ENCODE data around the gene DACT2.
"Not testable (repeated sequence)": the region's sequence is repeated elsewhere in the genome, so short reads cannot be mapped to it uniquely, and the experiment has no call there.

DACT2 gene

DNA sequence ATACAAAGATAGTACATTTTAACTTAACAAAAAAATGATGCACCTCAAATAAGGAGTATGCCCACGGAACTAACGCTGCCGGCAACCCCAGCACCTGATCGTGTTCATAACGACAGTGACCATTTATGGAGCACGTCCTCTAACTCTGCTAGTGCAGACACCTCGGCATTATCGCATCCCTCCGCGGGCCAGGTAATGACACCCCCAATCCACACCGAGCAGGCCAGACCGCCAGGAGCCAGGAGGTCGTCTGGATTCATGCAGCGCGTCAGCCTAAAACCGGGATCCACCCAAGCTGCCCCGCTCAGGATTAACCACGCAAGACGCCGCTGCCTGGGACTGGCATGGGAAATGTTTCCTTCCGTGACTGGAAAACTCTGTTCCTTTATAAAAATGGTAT is 34.1 kb downstream of the DACT2 start:
- no peak for DNase-seq (ENCODE audit: extremely low spot score)
- ChIA-PET CTCF (no interaction called here), POLR2A (no interaction called here)
- TF ChIP-seq, protein P1, sequence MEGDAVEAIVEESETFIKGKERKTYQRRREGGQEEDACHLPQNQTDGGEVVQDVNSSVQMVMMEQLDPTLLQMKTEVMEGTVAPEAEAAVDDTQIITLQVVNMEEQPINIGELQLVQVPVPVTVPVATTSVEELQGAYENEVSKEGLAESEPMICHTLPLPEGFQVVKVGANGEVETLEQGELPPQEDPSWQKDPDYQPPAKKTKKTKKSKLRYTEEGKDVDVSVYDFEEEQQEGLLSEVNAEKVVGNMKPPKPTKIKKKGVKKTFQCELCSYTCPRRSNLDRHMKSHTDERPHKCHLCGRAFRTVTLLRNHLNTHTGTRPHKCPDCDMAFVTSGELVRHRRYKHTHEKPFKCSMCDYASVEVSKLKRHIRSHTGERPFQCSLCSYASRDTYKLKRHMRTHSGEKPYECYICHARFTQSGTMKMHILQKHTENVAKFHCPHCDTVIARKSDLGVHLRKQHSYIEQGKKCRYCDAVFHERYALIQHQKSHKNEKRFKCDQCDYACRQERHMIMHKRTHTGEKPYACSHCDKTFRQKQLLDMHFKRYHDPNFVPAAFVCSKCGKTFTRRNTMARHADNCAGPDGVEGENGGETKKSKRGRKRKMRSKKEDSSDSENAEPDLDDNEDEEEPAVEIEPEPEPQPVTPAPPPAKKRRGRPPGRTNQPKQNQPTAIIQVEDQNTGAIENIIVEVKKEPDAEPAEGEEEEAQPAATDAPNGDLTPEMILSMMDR (IDR thresholded peaks at IDR 0.05; ENCODE audit: control extremely low read depth, extremely low read depth, low read depth, missing control alignments), result no peak

DNA sequence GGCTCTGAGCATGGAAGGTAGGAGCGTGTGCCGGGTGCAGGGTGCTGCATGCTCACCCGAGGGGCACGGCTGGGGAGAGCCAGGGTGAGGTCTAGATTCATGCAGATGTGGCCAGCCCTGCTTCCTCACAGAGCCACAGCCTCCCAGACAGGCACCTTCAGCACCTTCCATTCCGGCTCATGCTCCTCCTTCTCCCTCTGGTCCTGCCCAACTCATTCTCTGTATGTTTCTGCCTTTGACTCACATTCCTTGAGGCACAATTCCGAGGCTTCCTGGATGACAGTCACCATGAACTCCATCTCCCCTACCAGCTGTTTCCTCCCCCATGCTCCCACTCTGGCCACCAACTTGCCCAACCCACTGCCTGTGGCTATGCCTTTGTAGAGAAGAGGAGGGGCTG is 35.4 kb downstream of the DACT2 start:
- TF ChIP-seq, protein P1 (IDR thresholded peaks at IDR 0.05; ENCODE audit: control extremely low read depth, extremely low read depth, low read depth, missing control alignments), result no peak
- DNase-seq (ENCODE audit: extremely low spot score), result no peak
- POLR2A ChIA-PET, result no interaction called here
- CTCF ChIA-PET, result no interaction called here

DNA sequence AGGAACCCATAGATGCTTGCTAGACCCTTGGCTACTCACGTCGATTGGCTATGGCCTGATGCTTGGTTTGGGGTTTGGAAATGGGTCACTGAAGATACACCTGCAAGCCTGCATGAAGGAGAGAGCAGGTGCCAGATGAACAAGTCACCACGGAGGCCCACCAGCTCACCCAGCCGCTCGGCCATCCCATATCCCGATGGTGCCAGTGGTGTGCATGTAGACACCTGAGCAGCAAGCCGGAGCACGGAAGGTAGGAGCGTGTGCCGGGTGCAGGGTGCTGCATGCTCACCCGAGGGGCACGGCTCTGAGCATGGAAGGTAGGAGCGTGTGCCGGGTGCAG is 35.9 kb downstream of the DACT2 start:
- ChIA-PET POLR2A (no interaction called here), CTCF (no interaction called here)
- no peak for DNase-seq (ENCODE audit: extremely low spot score)
- TF ChIP-seq, protein P1 (IDR thresholded peaks at IDR 0.05; ENCODE audit: control extremely low read depth, extremely low read depth, low read depth, missing control alignments), result no peak

DNA sequence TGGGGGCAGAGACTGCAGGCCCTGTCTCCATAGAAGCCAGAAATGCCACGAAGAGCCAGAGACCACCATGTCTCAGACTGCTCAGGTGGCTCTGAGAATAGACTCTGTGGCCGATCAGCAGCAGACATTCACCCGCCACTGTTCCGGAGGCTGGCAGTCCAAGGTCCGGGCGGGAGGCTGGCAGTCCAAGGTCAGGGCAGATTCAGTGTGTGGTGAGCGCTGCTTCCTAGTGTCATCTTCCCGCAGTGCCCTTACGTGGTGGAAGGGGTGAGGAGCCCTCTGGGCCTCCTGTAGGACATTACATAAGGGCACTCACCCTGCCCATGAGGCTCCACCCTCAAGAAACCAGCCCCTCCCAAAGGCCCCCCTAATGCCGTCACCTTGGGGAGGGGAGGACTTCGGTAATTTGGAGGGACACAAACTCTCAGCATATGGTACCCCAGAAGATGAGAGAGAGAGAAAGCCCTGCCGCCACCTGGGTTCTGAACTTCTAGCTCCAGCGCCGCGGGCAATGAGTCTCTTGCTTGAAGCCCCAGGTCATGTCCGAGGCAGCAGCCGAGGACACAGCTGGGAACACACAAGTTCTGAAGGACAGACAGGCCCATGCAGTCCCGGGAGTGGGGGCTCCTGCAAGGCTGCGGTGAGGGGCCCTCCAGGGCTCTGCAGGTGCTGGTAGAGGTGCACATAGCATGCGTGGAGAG is 36.4 kb downstream of the DACT2 start:
- no peak for DNase-seq (ENCODE audit: extremely low spot score)
- ChIA-PET POLR2A (no interaction called here), CTCF (no interaction called here)
- TF ChIP-seq, protein P1 (IDR thresholded peaks at IDR 0.05; ENCODE audit: control extremely low read depth, extremely low read depth, low read depth, missing control alignments), result no peak

DNA sequence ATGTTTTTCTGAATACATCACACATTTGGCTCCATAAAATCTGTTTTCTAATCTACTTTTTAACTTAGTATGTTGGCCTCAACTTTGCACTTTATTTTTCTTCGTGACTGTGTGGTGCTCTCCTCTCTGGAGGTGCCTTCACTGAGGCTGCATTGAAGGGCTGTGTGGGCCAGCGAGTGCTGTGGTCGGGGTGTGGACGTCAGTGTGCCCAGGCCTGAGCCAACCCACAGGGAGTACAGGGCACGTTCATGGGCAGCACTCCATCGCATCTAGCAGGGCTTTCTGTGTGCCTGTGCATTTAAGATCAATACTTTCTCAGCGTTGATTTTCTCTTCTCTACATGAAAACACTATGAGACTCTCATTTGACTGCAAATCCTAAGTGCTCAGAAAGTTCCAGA is 37.8 kb downstream of the DACT2 start:
- no peak for DNase-seq (ENCODE audit: extremely low spot score)
- ChIA-PET CTCF (no interaction called here), POLR2A (no interaction called here)
- TF ChIP-seq, protein P1 (IDR thresholded peaks at IDR 0.05; ENCODE audit: control extremely low read depth, extremely low read depth, low read depth, missing control alignments), result no peak

DNA sequence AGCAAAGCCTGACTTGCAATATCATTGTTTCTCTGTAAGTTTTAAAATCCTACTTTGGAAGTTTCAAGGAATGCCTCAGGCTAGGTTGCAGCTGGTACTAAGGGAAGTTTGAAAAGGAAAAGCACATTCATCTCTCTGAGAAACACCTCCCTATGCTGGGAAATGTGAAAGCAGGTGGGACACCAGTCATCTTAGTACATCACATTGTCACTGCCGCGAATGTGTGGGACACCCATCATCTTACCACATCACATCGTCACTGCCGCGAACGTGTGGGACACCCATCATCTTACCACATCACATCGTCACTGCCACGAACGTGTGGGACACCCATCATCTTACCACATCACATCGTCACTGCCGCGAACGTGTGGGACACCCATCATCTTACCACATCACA is 38.3 kb downstream of the DACT2 start:
- POLR2A ChIA-PET; CTCF ChIA-PET; DNase-seq (ENCODE audit: extremely low spot score): not testable (repeated sequence)

DNA sequence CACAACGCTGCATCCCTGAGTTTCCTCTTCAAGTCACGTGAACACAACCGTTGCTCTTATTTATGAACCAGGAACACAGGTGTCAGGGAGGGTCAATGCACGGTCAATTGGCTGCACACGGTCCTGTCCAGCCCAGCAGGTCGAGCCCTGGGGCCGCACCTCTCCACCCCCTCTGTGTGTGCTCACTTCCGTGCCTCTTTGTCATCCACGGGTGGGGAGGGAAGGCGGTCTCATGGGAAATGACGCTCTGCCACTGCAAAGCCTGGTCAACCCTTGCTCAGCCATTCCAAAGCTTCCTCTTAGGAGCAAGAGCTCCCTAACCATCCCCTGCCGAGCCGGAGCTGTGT is 38.7 kb downstream of the DACT2 start:
- TF ChIP-seq, protein P1 (IDR thresholded peaks at IDR 0.05; ENCODE audit: control extremely low read depth, extremely low read depth, low read depth, missing control alignments), result no peak
- ChIA-PET CTCF (no interaction called here), POLR2A (no interaction called here)
- DNase-seq (ENCODE audit: extremely low spot score), result no peak
